HCT116 (cell line): ENCODE measurements around the gene SUSD3. TPM values are rescaled to one million over a fixed set of nuclear protein-coding genes. Genes with fewer than 3 reads are reported as not detected.

Experiments used
- ATAC-seq: fragments of 200-7000 bp; cut with Tn5 transposase; 2 replicates; pipeline ENCODE4 v1.9.1; 2020; ENCODE audit warnings: mild to moderate bottlenecking, moderate library complexity
- BruUV-seq: library from RNA; stranded (reverse); fragments of 400-500 nt; replicated peaks from 2 replicates; lab custom pipeline; 2021; lab: Mats Ljungman, UMichigan
- CTCF ChIA-PET: fragments of 300-600 bp; sonication (Branson Sonifier 250); formaldehyde crosslinking; loops from one replicate; lab custom pipeline; 2021; ENCODE audit warnings: antibody characterized with exemption; lab: Charles Lee
- POLR2A ChIA-PET: fragments of 300-600, 350-600 bp; sonication (Branson Sonifier 250); formaldehyde crosslinking; loops from one replicate; lab custom pipeline; 2021; ENCODE audit warnings: antibody characterized with exemption; lab: Charles Lee
- RAD21 ChIA-PET, 2 experiments: fragments of 300-600 bp; sonication (Branson Sonifier 250); formaldehyde crosslinking; loops; one replicate each; lab custom pipeline; 2023; ENCODE audit warnings: low total read pairs in 2 of 2; ENCODE audit not compliant: uncharacterized antibody in 2 of 2, unreplicated experiment in 2 of 2, low non-redundant PET in 1 of 2; lab: Charles Lee
- DNase-seq: peaks from one replicate; pipeline ENCODE4 v3.0.0-alpha.2; 2010; ENCODE audit warnings: low read depth, low spot score
- H2AFZ ChIP-seq: fragments of 200-600 bp; shearing (Covaris generic), sonication (generic); 2 replicates; pipeline ENCODE4 v1.6.1; 2017; ENCODE audit warnings: low read depth, mixed run types, mixed read lengths, antibody characterized with exemption, low read length; ENCODE audit not compliant: poor library complexity, severe bottlenecking
- H3K27ac ChIP-seq: 2 replicates; pipeline ENCODE4 v1.5.1; 2012; ENCODE audit warnings: low read depth, low read length
- H3K27me3 ChIP-seq: fragments of 200-600 bp; sonication (generic); 2 replicates; pipeline ENCODE4 v1.6.1; 2016; ENCODE audit warnings: mixed run types, low read length, mixed read lengths; ENCODE audit not compliant: insufficient read depth
- H3K36me3 ChIP-seq, 2 experiments: fragments of 200-500 bp in 1 of 2; fragments of 200-600 bp in 1 of 2; sonication (Bioruptor generic) in 1 of 2; sonication (generic) in 1 of 2; 2 replicates each; pipeline versions ENCODE4 v1.5.1 to v1.6.1; 2014 to 2016; ENCODE audit warnings: low read length in 2 of 2, inconsistent platforms in 1 of 2, mixed read lengths in 1 of 2, mixed run types in 1 of 2; ENCODE audit not compliant: insufficient read depth in 2 of 2, control insufficient read depth in 1 of 2
- H3K4me1 ChIP-seq, 2 experiments: fragments of 200-600 bp in 1 of 2; sonication (generic) in 1 of 2; 2 replicates each; pipeline versions ENCODE4 v1.5.1 to v1.6.1; 2012 to 2017; ENCODE audit warnings: low read length in 2 of 2, inconsistent platforms in 1 of 2, mild to moderate bottlenecking in 1 of 2, mixed read lengths in 1 of 2, mixed run types in 1 of 2, moderate library complexity in 1 of 2; ENCODE audit not compliant: insufficient read depth in 2 of 2, control insufficient read depth in 1 of 2
- H3K4me2 ChIP-seq: fragments of 200-600 bp; sonication (generic); 2 replicates; pipeline ENCODE4 v1.6.1; 2017; ENCODE audit warnings: mixed run types, low read length, mixed read lengths
- H3K4me3 ChIP-seq, 2 experiments: fragments of 200-600 bp in 1 of 2; sonication (generic) in 1 of 2; replicated peaks in 1 of 2; 2 replicates each; pipeline ENCODE4 v1.5.1; 2011 to 2016; ENCODE audit warnings: low read length in 2 of 2, control low read depth in 1 of 2, low read depth in 1 of 2, mild to moderate bottlenecking in 1 of 2, mixed read lengths in 1 of 2, mixed run types in 1 of 2
- H3K79me2 ChIP-seq: fragments of 200-600 bp; sonication (generic); 2 replicates; pipeline ENCODE4 v1.6.1; 2017; ENCODE audit warnings: mild to moderate bottlenecking, mixed run types, low read length, moderate library complexity, mixed read lengths; ENCODE audit not compliant: insufficient read depth
- H3K9ac ChIP-seq: fragments of 200-600 bp; sonication (generic); 2 replicates; pipeline ENCODE4 v1.6.1; 2016; ENCODE audit warnings: low read length, mixed read lengths
- H3K9me2 ChIP-seq: fragments of 200-600 bp; sonication (generic), shearing (Covaris generic); 2 replicates; pipeline ENCODE4 v1.6.1; 2017; ENCODE audit warnings: mixed run types, mild to moderate bottlenecking, moderate library complexity; ENCODE audit not compliant: insufficient read depth
- H3K9me3 ChIP-seq, 2 experiments: fragments of 200-500 bp in 1 of 2; fragments of 200-600 bp in 1 of 2; sonication (Bioruptor generic) in 1 of 2; sonication (generic) in 1 of 2; 2 replicates each; pipeline ENCODE4 v1.6.1; 2014 to 2017; ENCODE audit warnings: low read length in 2 of 2, mixed read lengths in 2 of 2, inconsistent platforms in 1 of 2, low read depth in 1 of 2, mild to moderate bottlenecking in 1 of 2, mixed run types in 1 of 2, moderate library complexity in 1 of 2; ENCODE audit not compliant: control insufficient read depth in 1 of 2, insufficient read depth in 1 of 2
- H4K20me1 ChIP-seq: fragments of 200-600 bp; sonication (generic), shearing (Covaris generic); 2 replicates; pipeline ENCODE4 v1.6.1; 2017; ENCODE audit warnings: mixed run types, mild to moderate bottlenecking, moderate library complexity; ENCODE audit not compliant: insufficient read depth
- CBX3 ChIP-seq: IDR thresholded peaks from 2 replicates; pipeline ENCODE4 v1.6.1; 2012; ENCODE audit warnings: low read depth
- CEBPB ChIP-seq: IDR thresholded peaks from 2 replicates; pipeline ENCODE4 v1.6.1; 2012; ENCODE audit warnings: low read depth
- EZH2 ChIP-seq: fragments of 200-600 bp; sonication (generic); IDR thresholded peaks from 2 replicates; pipeline ENCODE4 v1.6.1; 2017; ENCODE audit warnings: antibody characterized with exemption, mixed run types
- EZH2phosphoT487 ChIP-seq: fragments of 200-600 bp; IDR thresholded peaks from 2 replicates; pipeline ENCODE4 v1.6.1; 2018; ENCODE audit warnings: antibody characterized with exemption, borderline replicate concordance
- FOSL1 ChIP-seq: IDR thresholded peaks from 2 replicates; pipeline ENCODE4 v1.6.1; 2012; ENCODE audit warnings: low read depth
- JUND ChIP-seq: IDR thresholded peaks from 2 replicates; pipeline ENCODE4 v1.6.1; 2012
- POLR2A ChIP-seq: IDR thresholded peaks from 2 replicates; pipeline ENCODE4 v1.7.0; 2011; ENCODE audit warnings: borderline replicate concordance; ENCODE audit not compliant: insufficient read depth, insufficient read length; ENCODE audit errors: extremely low read depth
- SP1 ChIP-seq: IDR thresholded peaks from 2 replicates; pipeline ENCODE4 v1.6.1; 2012; ENCODE audit warnings: low read depth
- SRF ChIP-seq: IDR thresholded peaks from 2 replicates; pipeline ENCODE4 v1.6.1; 2012; ENCODE audit warnings: low read depth
- YY1 ChIP-seq: IDR thresholded peaks from 2 replicates; pipeline ENCODE4 v1.6.1; 2011; ENCODE audit warnings: low read length, low read depth, moderate library complexity, mild to moderate bottlenecking; ENCODE audit not compliant: insufficient replicate concordance; ENCODE audit errors: extremely low read depth
- ZNF274 ChIP-seq: fragments of 200-500 bp; sonication (Bioruptor generic); IDR thresholded peaks from 2 replicates; pipeline ENCODE4 v1.6.1; 2014; ENCODE audit warnings: mild to moderate bottlenecking, low read depth, low read length, inconsistent platforms
- intact Hi-C: fragments of 100-400 bp; cut with micrococcal nuclease; formaldehyde crosslinking; loops from 2 replicates; pipeline ENCODE4 v1.10.0; 2022
- total RNA-seq: library from RNA; stranded (reverse); gene quantifications from one replicate; pipeline ENCODE4 v1.2.1, GENCODE V29; 2021; ENCODE audit not compliant: unreplicated experiment
- TF ChIP-seq, protein P1 (sequence below): IDR thresholded peaks from 2 replicates; pipeline ENCODE4 v1.6.1; 2012; ENCODE audit warnings: low read depth
- TF ChIP-seq, protein P2 (sequence below): IDR thresholded peaks from 2 replicates; pipeline ENCODE4 v1.6.1; 2012
- TF ChIP-seq, protein P3 (sequence below): IDR thresholded peaks from 2 replicates; pipeline ENCODE4 v1.6.1; 2011; ENCODE audit warnings: mild to moderate bottlenecking, low read length, moderate library complexity; ENCODE audit not compliant: insufficient replicate concordance; ENCODE audit errors: extremely low read depth

Gene SUSD3
- total RNA-seq, 1 experiment from 2014 or later, result 11.3 TPM

DNA sequence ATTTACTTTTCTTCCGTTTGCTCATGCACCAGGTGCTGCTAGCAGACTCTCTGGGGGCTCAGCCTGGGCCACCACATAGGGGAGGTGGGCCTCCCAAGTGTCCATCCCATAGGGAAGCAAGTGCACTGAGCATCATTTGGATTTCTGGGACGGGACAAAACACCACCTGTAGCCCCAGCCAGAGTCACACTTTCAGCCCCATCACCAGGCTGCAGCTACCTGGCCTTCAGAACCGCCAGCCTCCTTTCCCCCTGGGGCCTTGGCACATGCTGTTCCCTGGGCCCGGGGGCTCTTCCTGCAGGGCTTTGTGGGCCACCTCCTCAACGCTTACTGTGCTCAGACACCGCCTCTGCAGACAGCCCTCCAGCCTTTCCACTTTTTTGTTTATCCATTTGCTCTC lies 19.6 kb upstream of the SUSD3 start (continued):
- TF ChIP-seq, protein P1, sequence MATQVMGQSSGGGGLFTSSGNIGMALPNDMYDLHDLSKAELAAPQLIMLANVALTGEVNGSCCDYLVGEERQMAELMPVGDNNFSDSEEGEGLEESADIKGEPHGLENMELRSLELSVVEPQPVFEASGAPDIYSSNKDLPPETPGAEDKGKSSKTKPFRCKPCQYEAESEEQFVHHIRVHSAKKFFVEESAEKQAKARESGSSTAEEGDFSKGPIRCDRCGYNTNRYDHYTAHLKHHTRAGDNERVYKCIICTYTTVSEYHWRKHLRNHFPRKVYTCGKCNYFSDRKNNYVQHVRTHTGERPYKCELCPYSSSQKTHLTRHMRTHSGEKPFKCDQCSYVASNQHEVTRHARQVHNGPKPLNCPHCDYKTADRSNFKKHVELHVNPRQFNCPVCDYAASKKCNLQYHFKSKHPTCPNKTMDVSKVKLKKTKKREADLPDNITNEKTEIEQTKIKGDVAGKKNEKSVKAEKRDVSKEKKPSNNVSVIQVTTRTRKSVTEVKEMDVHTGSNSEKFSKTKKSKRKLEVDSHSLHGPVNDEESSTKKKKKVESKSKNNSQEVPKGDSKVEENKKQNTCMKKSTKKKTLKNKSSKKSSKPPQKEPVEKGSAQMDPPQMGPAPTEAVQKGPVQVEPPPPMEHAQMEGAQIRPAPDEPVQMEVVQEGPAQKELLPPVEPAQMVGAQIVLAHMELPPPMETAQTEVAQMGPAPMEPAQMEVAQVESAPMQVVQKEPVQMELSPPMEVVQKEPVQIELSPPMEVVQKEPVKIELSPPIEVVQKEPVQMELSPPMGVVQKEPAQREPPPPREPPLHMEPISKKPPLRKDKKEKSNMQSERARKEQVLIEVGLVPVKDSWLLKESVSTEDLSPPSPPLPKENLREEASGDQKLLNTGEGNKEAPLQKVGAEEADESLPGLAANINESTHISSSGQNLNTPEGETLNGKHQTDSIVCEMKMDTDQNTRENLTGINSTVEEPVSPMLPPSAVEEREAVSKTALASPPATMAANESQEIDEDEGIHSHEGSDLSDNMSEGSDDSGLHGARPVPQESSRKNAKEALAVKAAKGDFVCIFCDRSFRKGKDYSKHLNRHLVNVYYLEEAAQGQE, result no peak
- TF ChIP-seq JUND, result no peak
- TF ChIP-seq, protein P2, sequence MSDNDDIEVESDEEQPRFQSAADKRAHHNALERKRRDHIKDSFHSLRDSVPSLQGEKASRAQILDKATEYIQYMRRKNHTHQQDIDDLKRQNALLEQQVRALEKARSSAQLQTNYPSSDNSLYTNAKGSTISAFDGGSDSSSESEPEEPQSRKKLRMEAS, result no peak
- TF ChIP-seq, all 23 proteins: peak for 0

DNA sequence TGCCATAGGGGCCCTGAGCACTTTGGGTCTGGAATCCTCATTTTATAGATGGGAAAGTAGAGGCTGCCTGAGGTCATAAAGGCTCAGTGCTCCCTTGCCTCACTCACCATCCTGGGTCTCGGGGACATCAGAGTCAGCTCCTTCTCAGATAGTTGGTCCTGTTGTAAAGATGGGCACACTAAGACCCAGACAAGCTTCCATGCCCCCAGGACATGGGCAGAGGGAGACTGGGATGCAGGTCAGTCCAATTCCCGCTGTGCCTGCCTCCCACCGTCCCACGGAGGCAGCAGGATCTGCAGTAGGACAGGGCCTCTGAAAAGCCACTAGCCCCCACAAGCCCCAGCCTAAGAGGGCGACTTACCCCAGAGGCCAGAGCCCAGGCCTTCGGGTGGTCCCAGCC lies 19.0 kb upstream of the SUSD3 start:
- no peak overlapping the region for H3K27ac ChIP-seq
- H3K4me1 ChIP-seq, result peaks cover 0 to 5% of the 10 kb centered on the region in 2 experiments; a peak in 1 of 4 replicates
- TF ChIP-seq JUND (no peak), EZH2phosphoT487 (no peak), FOSL1 (no peak), YY1 (no peak), CBX3 (no peak), ZNF274 (no peak), SP1 (no peak), POLR2A (no peak), SRF (no peak), EZH2 (no peak), CEBPB (no peak)
- TF ChIP-seq, protein P2, result no peak
- TF ChIP-seq, protein P3, sequence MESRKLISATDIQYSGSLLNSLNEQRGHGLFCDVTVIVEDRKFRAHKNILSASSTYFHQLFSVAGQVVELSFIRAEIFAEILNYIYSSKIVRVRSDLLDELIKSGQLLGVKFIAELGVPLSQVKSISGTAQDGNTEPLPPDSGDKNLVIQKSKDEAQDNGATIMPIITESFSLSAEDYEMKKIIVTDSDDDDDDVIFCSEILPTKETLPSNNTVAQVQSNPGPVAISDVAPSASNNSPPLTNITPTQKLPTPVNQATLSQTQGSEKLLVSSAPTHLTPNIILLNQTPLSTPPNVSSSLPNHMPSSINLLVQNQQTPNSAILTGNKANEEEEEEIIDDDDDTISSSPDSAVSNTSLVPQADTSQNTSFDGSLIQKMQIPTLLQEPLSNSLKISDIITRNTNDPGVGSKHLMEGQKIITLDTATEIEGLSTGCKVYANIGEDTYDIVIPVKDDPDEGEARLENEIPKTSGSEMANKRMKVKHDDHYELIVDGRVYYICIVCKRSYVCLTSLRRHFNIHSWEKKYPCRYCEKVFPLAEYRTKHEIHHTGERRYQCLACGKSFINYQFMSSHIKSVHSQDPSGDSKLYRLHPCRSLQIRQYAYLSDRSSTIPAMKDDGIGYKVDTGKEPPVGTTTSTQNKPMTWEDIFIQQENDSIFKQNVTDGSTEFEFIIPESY, result no peak
- TF ChIP-seq, protein P1, result no peak
- DNase-seq (no peak), ATAC-seq (no peak)
- no peaks in the 10 kb centered on the region for H3K79me2 ChIP-seq
- ChIA-PET POLR2A (no interaction called here), CTCF (no interaction called here), RAD21 (no interaction called here)
- H2AFZ ChIP-seq, result no peak overlapping the region
- no peaks in the 10 kb centered on the region for H3K9me2 ChIP-seq
- H4K20me1 ChIP-seq, result no peaks in the 10 kb centered on the region
- H3K9ac ChIP-seq, result no peak overlapping the region
- H3K9me3 ChIP-seq, result no peaks in the 10 kb centered on the region
- no TSS peak for BruUV-seq
- no peak overlapping the region for H3K4me2 ChIP-seq
- H3K27me3 ChIP-seq, result no peaks in the 10 kb centered on the region
- H3K36me3 ChIP-seq, result no peaks in the 10 kb centered on the region
- intact Hi-C loops, result no loop called here
- H3K4me3 ChIP-seq, result no peak overlapping the region
